Epidermal melanocyte (primary cell): ENCODE data around the gene TSGA10.
A peak's percentile ranks its signal among the peaks of the same experiment; 100 is the strongest.
"Not testable (repeated sequence)": the region's sequence is repeated elsewhere in the genome, so short reads cannot be mapped to it uniquely, and the experiment has no call there.

Experiments used
- DNase-seq: peaks from one replicate; pipeline ENCODE4 v3.0.0; 2011; ENCODE audit warnings: low spot score; ENCODE audit not compliant: insufficient read length

Gene TSGA10

GRCh38 chr2:99079226-99079625 lies 75.5 kb downstream of the TSGA10 start:
- DNase-seq: no peak

- no peak for DNase-seq
These were observed 82.2 kb downstream of the TSGA10 start for GRCh38 chr2:99072551-99072950.

- peak; percentile 22 for DNase-seq
These were observed 86.7 kb downstream of the TSGA10 start for GRCh38 chr2:99067871-99068625.

- DNase-seq: peak; percentile 32
These were observed 88.4 kb downstream of the TSGA10 start for GRCh38 chr2:99066075-99066958.

GRCh38 chr2:99049187-99049586 lies 105.6 kb downstream of the TSGA10 start:
- DNase-seq: not testable (repeated sequence)

- not testable (repeated sequence) for DNase-seq
These were observed 113.9 kb downstream of the TSGA10 start for GRCh38 chr2:99040736-99041300.

GRCh38 chr2:99035920-99036319 lies 118.8 kb downstream of the TSGA10 start:
- DNase-seq: no peak

- no peak for DNase-seq
These were observed 122.0 kb downstream of the TSGA10 start for GRCh38 chr2:99032786-99033185.

GRCh38 chr2:99032001-99032400 lies 122.7 kb downstream of the TSGA10 start:
- DNase-seq: no peak

- DNase-seq: no peak
These were observed 123.3 kb downstream of the TSGA10 start for GRCh38 chr2:99031481-99031880.

- no peak for DNase-seq
These were observed 126.2 kb downstream of the TSGA10 start for GRCh38 chr2:99028558-99028957.

- no peak for DNase-seq
These were observed 126.9 kb downstream of the TSGA10 start for GRCh38 chr2:99027856-99028255.

GRCh38 chr2:99000708-99001107 lies 154.0 kb downstream of the TSGA10 start:
- no peak for DNase-seq

- DNase-seq: not testable (repeated sequence)
These were observed 166.0 kb downstream of the TSGA10 start for GRCh38 chr2:98988695-98989094.

- DNase-seq: no peak
These were observed 168.7 kb downstream of the TSGA10 start for GRCh38 chr2:98985905-98986666.

GRCh38 chr2:98975611-98976010 lies 179.1 kb downstream of the TSGA10 start:
- DNase-seq: no peak

GRCh38 chr2:98972582-98973167 lies 182.1 kb downstream of the TSGA10 start:
- DNase-seq: no peak

- DNase-seq: no peak
These were observed 194.8 kb downstream of the TSGA10 start for GRCh38 chr2:98959810-98960507.

- DNase-seq: no peak
These were observed 201.8 kb downstream of the TSGA10 start for GRCh38 chr2:98952966-98953365.

- no peak for DNase-seq
These were observed 205.6 kb downstream of the TSGA10 start for GRCh38 chr2:98948956-98949739.
